ENCODE data around the gene ZNF622. TPM values are rescaled to one million over a fixed set of nuclear protein-coding genes. Genes with fewer than 3 reads are reported as not detected.

The ZNF622 gene
- total RNA-seq (ENCODE audit: low replicate concordance), result 56.6 and 69.3 TPM in 2 replicates

GRCh38 chr5:16465544-16466432 is at the start of gene ZNF622:
Gene ZNF622 (minus strand): TSS chr5:16465800. CDS start chr5:16465665, 135 bp downstream.

Other genes starting within 250 kb of the ZNF622 start
- 0.45 and 7.4 TPM in 2 replicates for gene RETREG1, start 151.2 kb upstream of the ZNF622 start, total RNA-seq (ENCODE audit: low replicate concordance)

Measured in smooth muscle cell of the coronary artery (primary cell).